ENCODE data around the gene PYGM.

PYGM gene

GRCh38 chr11:64758330-64759079 is 1.3 kb downstream of the PYGM start:
- in situ Hi-C loops (cut with HindIII; ENCODE audit: low pct_ligation_motif_present, low pct_unique_long_range_greater_than_20kb, low sequenced_read_pairs), result no loop called here
- no peak for DNase-seq

- in situ Hi-C loops (cut with HindIII; ENCODE audit: low pct_ligation_motif_present, low pct_unique_long_range_greater_than_20kb, low sequenced_read_pairs), result no loop called here
- DNase-seq, result no peak
These were observed 2.0 kb downstream of the PYGM start for GRCh38 chr11:64757549-64758329.

DNA sequence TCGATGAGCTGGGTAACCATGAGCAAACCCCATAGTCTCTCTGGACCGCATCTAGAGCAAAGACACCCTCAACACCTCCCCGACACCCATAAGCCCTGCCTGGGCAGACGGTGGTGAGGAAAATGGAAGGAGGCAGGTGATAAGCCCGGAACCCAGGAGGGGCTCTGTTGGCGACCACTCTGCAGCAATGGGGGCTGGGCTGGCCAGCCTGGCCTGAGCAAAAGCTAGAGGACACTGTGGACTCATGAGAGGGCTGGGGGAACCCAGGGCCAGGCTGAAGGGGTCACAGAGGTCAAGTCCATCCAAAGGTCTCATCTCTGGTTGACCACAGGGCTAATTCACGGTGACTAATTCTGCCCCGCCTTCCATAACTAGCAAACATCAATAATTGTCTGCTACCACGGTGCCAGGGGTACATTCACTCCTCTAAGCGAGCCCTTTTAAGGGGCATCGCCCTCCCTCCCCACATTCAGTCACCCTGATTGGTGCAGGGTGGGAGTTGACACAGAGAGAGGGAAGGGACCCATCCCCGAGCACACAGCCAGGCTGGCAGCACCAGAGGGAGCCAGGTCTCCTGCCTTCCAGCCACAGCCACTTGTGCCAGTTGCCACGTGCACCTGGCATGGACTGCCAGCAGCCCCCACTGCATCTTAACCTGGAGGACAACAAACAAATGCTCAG is 4.0 kb downstream of the PYGM start:
- in situ Hi-C loops (cut with HindIII; ENCODE audit: low pct_ligation_motif_present, low pct_unique_long_range_greater_than_20kb, low sequenced_read_pairs), result no loop called here
- DNase-seq, result no peak

DNA sequence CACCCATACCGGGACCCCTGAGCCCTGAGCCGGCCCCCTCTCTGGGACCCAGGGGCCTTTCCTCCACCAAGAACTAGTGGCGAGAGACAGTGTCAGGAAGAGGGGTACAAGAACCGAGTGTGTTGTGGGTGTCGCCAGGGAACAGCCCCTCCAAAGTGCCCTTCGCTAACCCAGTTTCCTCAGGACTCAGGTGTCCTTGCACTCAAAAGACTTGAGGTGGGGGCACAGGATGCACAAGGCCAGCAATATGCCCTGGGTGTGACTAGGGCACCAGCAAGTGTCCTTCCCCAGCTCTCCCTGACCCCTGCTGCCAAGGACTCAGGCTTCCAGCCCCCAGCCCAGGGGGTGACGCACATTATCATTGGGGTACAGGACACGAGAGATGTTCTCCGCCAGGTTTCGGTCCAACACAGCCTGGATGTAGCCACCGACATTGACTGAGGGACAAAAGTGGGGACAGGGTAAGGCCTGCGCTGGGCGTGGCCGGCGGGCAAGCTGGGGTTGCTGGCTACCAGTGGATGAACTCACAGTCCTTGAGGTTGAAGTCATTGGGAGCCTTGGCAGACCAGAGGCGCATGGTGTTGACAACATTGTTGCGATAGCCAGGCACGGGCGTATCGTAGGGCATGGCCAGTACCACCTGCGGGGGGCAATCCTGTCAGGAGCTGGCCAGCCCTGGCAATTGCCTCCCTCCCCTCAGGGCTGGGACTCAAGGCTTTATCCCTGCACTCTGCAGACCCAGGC is 4.7 kb downstream of the PYGM start:
- DNase-seq, result no peak
- in situ Hi-C loops (cut with HindIII; ENCODE audit: low pct_ligation_motif_present, low pct_unique_long_range_greater_than_20kb, low sequenced_read_pairs), result no loop called here

DNA sequence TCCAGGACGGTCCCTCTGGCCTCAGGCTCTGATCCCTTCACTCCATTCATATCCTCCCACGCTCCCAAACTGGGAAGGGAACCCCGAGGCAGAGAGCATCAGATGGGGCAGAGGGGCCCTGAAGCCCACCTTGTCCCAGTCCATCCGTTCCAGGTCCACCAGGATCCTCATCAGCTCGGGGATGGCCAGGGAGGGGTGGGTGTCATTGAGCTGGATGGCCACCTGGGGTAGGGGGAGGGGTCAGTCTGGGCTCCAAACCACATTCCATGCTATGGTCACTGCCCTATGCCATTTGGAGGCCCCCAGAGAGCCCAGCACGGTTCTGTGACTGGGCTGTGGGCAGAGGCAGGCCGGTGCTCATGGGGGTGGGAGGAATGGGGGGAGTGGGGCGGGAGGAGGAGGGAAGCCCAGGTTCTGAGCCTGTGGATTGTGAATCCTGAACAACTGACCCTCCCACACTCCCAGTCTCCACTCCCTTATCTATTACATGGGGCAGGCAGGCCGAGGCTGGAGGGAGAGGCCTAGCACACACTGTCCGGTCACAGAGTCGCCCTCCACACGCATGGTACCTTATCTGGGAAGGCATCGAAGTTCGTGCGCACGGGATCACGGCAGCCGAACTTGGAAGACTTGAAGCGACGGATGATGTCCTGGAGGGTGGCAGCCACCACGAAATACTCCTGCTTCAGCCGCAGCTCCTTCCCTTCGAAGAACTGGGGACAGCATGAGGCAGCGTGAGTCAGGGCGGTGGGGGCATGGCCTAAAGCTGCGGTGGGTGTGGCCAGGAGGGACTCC is 5.5 kb downstream of the PYGM start:
- in situ Hi-C loops (cut with HindIII; ENCODE audit: low pct_ligation_motif_present, low pct_unique_long_range_greater_than_20kb, low sequenced_read_pairs), result no loop called here
- DNase-seq, result no peak

- no peak for DNase-seq
- in situ Hi-C loops (cut with HindIII; ENCODE audit: low pct_ligation_motif_present, low pct_unique_long_range_greater_than_20kb, low sequenced_read_pairs), result no loop called here
These were observed 6.2 kb downstream of the PYGM start for GRCh38 chr11:64753380-64754123.

- in situ Hi-C loops (cut with HindIII; ENCODE audit: low pct_ligation_motif_present, low pct_unique_long_range_greater_than_20kb, low sequenced_read_pairs), result no loop called here
- DNase-seq, result no peak
These were observed 6.8 kb downstream of the PYGM start for GRCh38 chr11:64753019-64753379.

GRCh38 chr11:64752175-64752970 is 7.4 kb downstream of the PYGM start:
- in situ Hi-C loops (cut with HindIII; ENCODE audit: low pct_ligation_motif_present, low pct_unique_long_range_greater_than_20kb, low sequenced_read_pairs), result no loop called here
- no peak for DNase-seq

DNA sequence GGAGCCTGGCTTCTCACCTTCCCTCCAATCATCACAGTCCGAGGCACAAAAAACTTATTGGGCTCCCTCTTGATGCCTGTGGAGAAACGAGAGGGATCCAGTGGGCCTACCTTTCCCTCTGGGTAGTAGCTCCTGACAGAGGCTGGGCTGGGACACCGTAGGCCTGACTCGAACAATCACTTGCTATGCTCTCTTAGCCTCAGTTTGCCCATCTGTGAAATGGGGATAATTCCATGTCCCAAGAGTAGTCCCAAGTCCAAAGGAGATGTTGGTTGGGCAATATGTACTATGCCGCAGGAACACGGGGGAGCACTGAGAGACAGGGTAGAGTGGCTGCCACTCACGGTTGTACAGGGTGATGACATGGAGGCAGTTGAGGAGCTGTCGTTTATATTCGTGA is 8.2 kb downstream of the PYGM start:
- in situ Hi-C loops (cut with HindIII; ENCODE audit: low pct_ligation_motif_present, low pct_unique_long_range_greater_than_20kb, low sequenced_read_pairs), result no loop called here

DNA sequence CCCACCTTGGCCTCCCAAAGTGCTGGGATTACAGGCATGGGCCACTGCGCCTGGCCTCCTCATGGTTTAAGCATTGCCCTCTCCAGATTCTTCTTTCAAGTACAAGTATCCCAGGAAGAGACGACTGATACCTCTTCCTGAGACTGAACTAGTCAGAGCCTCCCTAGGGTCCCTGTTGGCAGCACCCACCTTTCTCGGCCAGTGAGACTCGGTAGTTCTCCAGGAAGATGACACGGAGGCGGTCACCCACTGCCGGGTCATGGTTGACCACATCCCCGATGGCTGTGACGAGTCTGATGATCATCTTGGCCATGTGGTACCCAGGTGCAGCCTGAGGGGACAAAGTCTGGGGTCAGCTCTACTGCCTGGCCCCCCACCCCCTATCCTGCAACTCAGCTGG is 8.6 kb downstream of the PYGM start:
- in situ Hi-C loops (cut with HindIII; ENCODE audit: low pct_ligation_motif_present, low pct_unique_long_range_greater_than_20kb, low sequenced_read_pairs), result no loop called here
- DNase-seq, result no peak

More for the DNA sequence above, 8.2 kb downstream of the PYGM start:
- no peak for DNase-seq

GRCh38 chr11:64750361-64751054 is 9.3 kb downstream of the PYGM start:
- in situ Hi-C loops (cut with HindIII; ENCODE audit: low pct_ligation_motif_present, low pct_unique_long_range_greater_than_20kb, low sequenced_read_pairs), result no loop called here

DNA sequence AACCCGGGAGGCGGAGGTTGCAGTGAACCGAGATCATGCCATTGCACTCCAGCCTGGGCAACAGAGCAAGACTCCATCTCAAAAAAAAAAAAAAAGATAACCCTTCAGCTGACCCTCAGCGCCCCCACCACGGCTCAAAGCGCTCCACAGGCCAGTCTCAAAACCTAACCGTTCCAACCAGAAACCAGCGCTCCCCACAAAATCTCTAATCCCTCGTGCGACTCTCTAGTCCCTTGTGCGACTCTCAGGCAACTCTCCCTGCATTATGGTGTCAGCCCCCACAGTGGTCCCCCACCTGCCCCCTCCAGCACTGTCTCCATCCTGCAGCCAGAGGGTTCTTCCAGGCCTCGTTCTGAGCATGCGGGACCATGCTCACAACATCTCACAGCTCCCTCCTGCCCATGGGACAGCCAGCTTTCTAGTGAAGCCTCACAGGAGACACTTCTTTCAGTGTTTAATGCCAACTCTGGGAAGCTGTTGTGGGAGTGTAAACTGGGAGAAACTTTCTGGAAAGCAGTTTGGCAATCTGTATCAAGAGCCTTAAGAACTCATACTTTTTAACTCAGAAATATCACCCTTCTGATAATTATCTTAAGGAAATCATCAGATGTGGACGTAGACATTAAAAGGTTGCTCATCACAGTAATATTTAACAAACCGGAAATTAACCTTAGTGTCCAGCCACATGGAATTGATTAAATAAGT is 11.7 kb downstream of the PYGM start:
- no peak for DNase-seq

More at GRCh38 chr11:64750361-64751054, 9.3 kb downstream of the PYGM start:
- DNase-seq, result no peak

DNA sequence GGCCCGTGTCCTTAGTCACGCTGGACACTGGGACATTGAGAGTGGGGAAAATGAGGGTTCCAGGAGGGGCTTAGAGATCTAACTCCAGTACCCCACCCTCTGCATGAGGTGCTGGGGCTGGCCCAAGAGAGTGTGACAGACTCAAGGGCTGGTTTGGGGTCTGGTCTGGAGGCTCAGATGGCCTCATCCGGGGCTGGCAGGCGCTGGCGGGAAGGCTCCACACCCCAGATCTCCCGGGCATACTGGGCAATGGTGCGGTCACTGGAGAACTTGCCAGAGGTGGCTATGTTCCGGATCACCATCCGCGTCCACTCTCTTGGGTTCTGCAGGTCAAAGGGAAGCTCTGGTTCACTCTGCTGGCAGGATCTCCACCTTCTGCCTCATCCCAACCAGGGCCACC is 13.3 kb downstream of the PYGM start:
- in situ Hi-C loops (cut with HindIII; ENCODE audit: low pct_ligation_motif_present, low pct_unique_long_range_greater_than_20kb, low sequenced_read_pairs), result no loop called here
- no peak for DNase-seq

More for the DNA sequence above, 11.7 kb downstream of the PYGM start:
- in situ Hi-C loops (cut with HindIII; ENCODE audit: low pct_ligation_motif_present, low pct_unique_long_range_greater_than_20kb, low sequenced_read_pairs), result no loop called here

- peak; percentile 78 for DNase-seq
- in situ Hi-C loops (cut with HindIII; ENCODE audit: low pct_ligation_motif_present, low pct_unique_long_range_greater_than_20kb, low sequenced_read_pairs), result no loop called here
These were observed 14.0 kb downstream of the PYGM start for GRCh38 chr11:64745521-64746328.

DNA sequence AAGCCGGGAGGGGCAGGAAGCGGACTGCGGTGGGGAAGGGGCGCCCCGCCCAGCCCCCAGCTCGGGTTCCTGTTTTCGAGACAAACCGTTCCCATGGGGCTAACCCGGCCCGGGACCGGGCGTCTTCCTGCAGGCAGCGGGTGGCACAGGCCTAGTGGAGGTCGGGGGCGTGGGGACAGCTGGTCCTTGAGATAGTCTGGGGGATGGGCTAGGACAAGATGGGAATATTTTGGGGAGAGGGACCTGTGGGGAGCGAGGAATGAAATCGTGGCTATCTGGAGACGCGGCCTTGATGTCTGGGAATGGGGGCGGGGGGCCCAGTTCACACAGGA is 14.6 kb downstream of the PYGM start:
- no peak for DNase-seq
- in situ Hi-C loops (cut with HindIII; ENCODE audit: low pct_ligation_motif_present, low pct_unique_long_range_greater_than_20kb, low sequenced_read_pairs), result no loop called here
